Fibroblast of mammary gland (primary cell): ENCODE measurements around the gene DNAH17.

ENCODE experiments used
- DNase-seq: peaks from one replicate; pipeline ENCODE4 v3.0.0-alpha.2; 2010; ENCODE audit warnings: low read depth
- H3K4me3 ChIP-seq: 2 replicates; pipeline ENCODE4 v1.5.1; 2011; ENCODE audit warnings: low read depth, mild to moderate bottlenecking, low read length, moderate library complexity; ENCODE audit not compliant: control insufficient read depth
- TF ChIP-seq, protein P1 (sequence below): conservative IDR thresholded peaks from 2 replicates; pipeline ENCODE4 v1.5.1; 2011; ENCODE audit warnings: low read depth, low read length, inconsistent platforms; ENCODE audit not compliant: control insufficient read depth, insufficient read depth

The DNAH17 gene

DNA sequence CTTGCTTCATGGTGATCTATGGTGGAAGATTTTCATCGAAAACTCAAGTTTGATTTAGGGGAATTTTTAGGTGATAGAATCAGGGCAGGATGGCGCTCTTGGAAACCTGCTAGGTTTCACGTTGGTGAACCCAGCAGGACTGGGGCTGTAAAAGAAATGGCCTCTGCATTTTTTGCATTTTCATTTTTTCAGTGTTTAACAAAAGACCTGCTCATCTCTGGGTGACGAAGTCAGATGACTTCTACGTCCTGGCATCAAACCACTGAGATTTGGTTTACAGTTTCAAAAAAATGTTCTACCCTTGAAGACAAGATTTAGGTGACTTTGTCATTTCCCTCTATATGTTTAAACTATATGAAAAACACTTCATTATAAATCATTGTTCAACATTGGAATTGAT, 196.8 kb downstream of the DNAH17 start:
- no peak overlapping the region for H3K4me3 ChIP-seq
- TF ChIP-seq, protein P1, sequence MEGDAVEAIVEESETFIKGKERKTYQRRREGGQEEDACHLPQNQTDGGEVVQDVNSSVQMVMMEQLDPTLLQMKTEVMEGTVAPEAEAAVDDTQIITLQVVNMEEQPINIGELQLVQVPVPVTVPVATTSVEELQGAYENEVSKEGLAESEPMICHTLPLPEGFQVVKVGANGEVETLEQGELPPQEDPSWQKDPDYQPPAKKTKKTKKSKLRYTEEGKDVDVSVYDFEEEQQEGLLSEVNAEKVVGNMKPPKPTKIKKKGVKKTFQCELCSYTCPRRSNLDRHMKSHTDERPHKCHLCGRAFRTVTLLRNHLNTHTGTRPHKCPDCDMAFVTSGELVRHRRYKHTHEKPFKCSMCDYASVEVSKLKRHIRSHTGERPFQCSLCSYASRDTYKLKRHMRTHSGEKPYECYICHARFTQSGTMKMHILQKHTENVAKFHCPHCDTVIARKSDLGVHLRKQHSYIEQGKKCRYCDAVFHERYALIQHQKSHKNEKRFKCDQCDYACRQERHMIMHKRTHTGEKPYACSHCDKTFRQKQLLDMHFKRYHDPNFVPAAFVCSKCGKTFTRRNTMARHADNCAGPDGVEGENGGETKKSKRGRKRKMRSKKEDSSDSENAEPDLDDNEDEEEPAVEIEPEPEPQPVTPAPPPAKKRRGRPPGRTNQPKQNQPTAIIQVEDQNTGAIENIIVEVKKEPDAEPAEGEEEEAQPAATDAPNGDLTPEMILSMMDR: no peak

GRCh38 chr17:78379131-78379491, 198.1 kb downstream of the DNAH17 start:
- H3K4me3 ChIP-seq: peak overlapping the region; percentile 89
- TF ChIP-seq, protein P1: no peak
- peak; percentile 92 for DNase-seq

More for the DNA sequence above, 196.8 kb downstream of the DNAH17 start:
- DNase-seq: no peak

DNA sequence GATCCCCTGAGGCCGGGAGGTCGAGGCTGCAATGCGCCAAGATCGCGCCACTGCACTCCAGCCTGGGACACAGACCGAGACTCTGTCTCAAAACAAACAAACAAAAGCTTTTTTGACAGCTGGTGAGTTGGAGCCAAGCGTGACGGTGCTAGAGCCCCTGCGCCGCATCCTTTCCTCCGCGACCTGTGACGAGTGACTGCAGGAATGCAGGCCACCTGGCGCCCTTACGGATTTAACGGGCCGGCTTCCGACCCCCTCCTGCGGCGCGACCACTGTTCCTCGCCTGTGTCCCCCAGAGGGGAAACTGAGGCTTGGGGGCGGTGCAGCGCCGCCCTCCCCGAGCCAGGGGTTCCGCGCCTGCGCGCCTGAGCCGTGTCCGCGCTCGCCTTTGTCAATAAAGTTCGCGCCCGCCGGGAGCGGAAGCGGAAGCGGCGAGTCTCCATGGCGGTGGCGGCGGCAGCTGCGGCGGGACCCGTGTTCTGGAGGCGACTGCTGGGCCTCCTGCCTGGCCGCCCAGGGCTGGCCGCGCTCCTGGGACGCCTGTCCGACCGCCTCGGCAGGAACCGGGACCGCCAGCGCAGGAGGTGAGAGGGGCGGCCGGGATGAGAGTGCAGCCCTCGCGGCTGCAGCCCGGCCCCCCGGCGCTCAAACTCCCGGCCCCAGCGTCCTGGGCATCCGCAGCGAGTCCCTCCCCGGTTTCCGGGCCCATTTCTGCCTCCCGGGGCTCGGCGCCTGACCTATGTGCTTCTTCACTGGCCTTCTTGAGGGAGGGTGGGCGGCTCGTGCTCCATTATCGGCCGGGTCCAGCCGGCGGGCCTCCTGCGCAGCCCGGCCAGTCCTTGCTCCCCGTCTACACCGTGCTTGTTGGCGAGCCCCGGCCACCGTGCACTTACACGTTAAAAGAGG, 198.7 kb downstream of the DNAH17 start, which contains the start of gene PGS1:
PGS1 (plus strand) TSS at position 425 of the 906 bp plus-strand sequence; CDS start at position 442, 17 bp downstream.
- TF ChIP-seq, protein P1: no peak
- peak; percentile 63 for DNase-seq
- peak within 1 kb of the TSS; percentile 89 for H3K4me3 ChIP-seq

- DNase-seq: no peak
- TF ChIP-seq, protein P1: no peak
- peak overlapping the region; percentile 89 for H3K4me3 ChIP-seq
Measured at GRCh38 chr17:78377858-78378224, 199.4 kb downstream of the DNAH17 start.

DNA sequence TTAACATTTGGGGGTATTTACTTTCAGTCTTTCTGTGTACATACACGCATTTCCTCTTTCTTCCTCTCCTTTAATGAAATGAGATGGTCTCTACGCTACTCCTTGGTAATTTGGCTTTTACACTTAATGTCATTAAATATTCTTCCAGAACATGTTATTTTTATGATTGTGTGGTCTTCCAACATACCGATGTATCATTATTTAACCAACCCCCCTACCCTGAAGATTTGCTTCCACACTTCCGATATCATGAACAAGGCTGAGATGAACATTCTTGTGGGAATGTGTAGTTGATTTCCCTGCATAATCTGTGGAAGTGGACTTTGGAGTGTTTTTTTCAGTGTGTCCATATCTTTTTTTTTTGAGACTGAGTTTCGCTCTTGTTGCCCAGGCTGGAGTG, 201.0 kb downstream of the DNAH17 start:
- peak overlapping the region; percentile 7 for H3K4me3 ChIP-seq
- no peak for DNase-seq

DNA sequence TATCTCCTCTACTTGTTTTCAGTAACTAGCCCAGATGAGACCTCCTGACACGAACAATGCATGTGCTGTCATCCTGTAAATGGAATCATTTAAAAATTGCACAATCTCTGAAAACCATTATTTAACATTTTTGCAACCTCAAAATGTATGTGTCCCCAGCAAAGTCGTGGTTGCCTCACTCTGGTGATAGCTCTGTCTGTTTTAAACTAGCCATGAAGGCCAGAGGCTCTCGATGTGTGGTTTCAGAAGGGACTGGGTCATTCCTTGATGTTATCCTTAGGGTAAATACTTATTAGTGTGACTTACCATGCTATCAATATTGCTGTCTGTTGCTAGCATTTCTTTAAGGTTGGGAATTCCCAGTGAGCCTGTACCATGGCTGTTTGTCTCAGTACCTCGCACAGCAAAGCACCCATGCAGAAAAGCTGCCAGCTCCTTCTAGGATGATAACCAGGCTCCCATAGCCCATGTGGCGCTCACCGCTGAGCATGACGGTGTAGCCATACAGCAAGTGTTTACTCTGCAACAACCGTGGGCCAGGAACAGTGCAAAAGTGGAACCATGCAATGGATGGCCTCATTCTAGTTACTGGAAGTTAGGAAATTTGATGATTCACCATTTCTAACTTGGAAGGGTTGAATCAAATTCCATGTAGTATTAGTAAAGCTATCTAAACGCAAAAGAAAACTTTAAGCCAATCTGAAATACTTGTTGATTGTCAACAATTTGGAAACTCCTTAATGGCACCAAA, 201.6 kb downstream of the DNAH17 start:
- H3K4me3 ChIP-seq: peak overlapping the region; percentile 7
- peak; percentile 99 for DNase-seq
- TF ChIP-seq, protein P1: no peak

More for the DNA sequence above, 201.0 kb downstream of the DNAH17 start:
- TF ChIP-seq, protein P1: no peak
